Endometrial microvascular endothelial cells (primary cell): ENCODE data around the gene RRAGB. TPM values are rescaled to one million over a fixed set of nuclear protein-coding genes. Genes with fewer than 3 reads are reported as not detected.
"Not testable (repeated sequence)": the region's sequence is repeated elsewhere in the genome, so short reads cannot be mapped to it uniquely, and the experiment has no call there.

Source experiments
- in situ Hi-C: cut with HindIII; loops from 2 replicates; pipeline ENCODE4 v1.10.0; 2017; ENCODE audit warnings: low sequenced_read_pairs, low pct_unique_long_range_greater_than_20kb; ENCODE audit errors: inconsistent ontology term
- total RNA-seq: library from RNA; depleted of rRNA; stranded (reverse); fragments of >200 nt; gene quantifications from one replicate; pipeline ENCODE4 v1.2.3, GENCODE V29; 2015; ENCODE audit errors: inconsistent ontology term

RRAGB gene, protein sequence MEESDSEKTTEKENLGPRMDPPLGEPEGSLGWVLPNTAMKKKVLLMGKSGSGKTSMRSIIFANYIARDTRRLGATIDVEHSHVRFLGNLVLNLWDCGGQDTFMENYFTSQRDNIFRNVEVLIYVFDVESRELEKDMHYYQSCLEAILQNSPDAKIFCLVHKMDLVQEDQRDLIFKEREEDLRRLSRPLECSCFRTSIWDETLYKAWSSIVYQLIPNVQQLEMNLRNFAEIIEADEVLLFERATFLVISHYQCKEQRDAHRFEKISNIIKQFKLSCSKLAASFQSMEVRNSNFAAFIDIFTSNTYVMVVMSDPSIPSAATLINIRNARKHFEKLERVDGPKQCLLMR
- total RNA-seq = 7.3 TPM

DNA sequence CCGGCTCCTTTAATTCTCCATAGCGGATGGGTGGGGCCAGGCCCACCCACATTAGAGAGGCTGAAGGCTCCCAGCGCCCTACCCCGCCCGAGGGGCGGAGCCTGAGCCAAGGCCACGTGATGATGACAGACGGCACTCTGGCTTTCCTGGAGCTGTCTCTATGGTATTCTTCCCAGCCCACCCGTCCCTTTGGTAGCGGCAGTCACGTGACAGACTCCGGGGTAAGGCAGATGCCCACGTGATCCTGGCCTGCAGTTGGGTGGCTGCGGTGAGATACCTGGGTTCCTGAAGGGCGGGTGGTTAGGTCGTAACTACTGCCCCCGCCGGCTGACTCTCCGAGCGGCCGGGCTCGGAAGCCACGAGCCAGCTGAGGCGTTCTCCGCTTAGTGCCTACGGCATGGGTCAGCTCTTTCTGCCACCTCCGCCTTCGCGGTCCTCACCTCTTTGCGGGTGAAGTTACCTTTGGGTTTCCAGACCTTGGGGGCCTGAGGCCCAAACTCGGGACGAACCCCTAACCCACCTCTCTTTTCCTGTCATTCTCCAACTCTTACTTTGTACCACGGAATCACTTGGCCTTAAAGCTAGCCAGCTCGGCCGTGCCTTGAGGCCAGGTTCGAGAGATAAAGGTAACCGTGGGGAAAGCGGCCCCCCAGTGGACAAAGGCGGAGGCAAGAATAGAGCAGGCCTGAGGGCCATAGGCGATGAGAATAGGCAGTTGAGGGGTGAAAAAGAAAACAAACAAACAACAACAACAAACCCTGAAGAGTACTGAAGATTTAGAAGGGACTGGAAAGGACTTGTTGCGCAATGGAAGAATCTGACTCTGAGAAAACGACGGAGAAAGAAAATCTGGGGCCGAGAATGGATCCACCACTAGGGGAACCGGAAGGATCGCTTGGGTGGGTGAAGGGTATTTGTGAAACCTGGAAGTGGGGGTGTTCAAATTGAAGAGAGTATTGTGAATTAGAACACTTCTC is at the start of gene RRAGB:
Gene RRAGB (plus strand): TSS at position 229 of the 977 bp plus-strand sequence. CDS start 579 bp downstream, at position 808.
- in situ Hi-C loops = no loop called here

DNA sequence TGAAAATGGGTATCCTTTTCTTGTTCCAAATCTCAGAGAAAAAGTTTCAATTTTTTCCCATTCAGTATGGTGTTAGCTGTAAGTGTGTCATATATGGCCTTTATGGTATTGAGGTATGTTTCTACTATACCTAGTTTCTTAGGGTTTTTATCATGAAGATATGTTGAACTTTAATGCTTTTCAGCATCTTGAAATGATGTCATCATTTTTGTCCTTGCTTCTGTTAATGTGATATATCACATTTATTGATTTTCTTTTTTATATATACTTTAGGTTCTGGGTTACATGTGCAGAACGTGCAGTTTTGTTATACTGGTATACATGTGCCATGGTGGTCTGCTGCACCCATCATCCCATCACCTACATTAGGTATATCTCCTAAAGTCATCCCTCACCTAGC is 49.5 kb upstream of the RRAGB start:
- in situ Hi-C loops = no loop called here

DNA sequence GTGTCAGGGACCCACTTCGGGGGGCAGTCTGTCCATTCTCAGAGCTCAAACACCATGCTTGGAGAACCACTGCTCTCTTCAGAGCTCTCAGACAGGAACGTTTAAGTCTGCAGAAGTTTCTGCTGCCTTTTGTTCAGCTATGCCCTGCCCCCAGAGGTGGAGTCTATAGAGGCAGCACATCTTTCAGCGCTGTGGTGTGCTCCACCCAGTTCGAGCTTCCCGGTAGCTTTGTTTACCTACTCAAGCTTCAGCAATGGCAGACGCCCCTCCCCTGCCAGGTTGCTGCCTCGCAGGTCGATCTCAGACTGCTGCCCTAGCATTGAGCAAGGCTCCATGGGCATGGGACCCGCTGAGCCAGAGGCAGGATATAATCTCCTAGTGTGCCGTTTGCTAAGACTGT is 29.0 kb upstream of the RRAGB start:
- in situ Hi-C loops = not testable (repeated sequence)

DNA sequence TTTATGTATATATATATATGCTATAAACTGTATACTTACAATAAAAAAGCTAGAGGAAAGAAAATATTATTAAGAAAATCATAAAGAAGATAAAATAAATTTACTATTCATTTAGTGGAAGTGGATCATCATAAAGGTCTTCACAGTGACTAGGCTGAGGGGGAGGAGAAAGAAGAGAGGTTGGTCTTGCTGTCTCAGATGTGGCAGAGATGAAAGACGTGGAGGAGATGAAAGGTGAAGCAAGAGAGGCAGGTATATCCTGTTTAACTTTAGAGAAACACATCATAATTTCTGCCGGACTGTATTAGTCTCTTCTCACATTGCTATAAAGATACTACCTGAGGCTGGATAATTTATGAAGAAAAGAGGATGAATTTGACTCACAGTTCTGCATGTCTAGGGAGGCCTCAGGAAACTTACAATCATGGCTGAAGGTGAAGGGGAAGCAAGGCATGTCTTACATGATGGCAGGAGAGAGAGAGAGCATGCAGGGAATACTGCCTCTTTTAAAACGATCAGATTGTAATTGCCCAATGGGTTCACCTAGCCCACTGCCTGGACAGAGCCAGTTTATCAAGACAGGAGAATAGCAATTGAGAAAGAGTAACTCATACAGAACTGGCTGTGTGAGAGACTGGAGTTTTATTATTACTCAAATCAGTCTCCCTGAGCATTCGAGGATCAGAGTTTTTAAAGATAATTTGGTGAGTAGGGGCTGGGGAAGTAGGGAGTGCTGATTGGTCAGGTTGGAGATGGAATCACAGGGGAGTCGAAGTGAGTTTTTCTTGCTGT is 22.1 kb upstream of the RRAGB start:
- in situ Hi-C loops = no loop called here

DNA sequence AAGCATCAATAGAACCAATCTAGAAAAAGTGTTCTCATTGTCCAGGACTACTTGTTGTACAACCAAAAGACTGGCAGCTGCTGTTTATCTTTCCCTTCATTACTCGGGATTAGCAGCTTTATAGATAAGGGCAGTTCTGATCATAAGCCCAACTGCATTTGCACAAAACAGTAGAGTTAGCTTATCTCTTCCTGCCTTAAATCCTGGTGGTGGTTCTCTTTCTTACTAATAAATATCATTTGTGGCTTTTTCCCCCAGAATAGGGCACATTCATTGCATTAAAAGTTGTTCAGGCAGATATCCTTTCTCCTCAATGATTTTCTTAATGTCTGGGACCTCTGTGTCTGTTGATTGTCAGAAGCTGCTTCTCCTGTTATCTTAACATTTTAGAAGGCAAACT is 20.2 kb upstream of the RRAGB start:
- in situ Hi-C loops = no loop called here

DNA sequence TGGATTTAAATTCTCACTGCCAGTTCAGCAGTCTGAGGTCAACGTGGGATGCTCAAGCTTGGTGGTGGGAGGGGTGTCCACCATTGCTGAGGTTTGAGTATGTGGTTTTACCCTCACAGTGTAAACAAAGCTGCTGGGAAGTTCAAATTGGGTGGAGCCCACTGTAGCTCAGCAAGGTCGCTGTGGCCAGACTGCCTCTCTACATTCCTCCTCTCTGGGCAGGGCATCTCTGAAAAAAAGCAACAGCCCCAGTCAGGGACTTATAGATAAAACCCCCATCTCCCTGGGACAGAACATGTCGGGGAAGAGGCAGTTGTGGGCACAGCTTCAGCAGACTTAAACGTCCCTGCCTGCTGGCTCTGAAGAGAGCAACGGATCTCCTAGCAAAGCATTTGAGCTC is 14.9 kb upstream of the RRAGB start:
- in situ Hi-C loops = no loop called here

DNA sequence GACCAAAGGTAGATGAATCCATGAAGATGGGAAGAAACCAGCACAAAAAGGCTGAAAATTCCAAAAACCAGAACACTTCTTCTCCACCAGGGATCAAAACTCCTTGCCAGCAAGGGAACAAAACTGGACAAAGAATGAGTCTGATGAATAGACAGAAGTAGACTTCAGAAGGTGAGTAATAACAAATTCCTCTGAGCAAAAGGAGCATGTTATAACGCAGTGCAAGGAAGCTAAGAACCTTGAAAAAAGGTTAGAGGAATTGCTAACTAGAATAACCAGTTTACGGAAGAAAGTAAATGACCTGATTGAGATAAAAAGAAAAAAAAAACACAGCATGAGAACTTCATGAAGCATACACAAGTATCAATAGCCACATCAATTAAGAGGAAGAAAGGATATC is 14.1 kb upstream of the RRAGB start:
- in situ Hi-C loops = not testable (repeated sequence)

DNA sequence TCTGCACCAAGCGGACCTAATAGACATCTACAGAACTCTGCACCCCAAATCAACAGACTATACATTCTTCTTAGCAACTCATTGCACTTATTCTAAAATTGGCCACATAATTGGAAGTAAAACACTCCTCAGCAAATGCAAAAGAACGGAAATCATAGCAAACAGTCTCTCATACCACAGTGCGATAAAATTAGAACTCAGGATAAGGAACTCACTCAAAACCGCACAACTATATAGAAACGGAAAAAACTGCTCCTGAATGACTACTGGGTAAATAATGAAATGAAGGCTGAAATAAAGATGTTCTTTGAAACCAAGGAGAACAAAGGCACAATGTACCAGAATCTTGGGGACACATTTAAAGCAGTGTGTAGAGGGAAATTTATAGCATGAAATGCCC is 12.5 kb upstream of the RRAGB start:
- in situ Hi-C loops = not testable (repeated sequence)

DNA sequence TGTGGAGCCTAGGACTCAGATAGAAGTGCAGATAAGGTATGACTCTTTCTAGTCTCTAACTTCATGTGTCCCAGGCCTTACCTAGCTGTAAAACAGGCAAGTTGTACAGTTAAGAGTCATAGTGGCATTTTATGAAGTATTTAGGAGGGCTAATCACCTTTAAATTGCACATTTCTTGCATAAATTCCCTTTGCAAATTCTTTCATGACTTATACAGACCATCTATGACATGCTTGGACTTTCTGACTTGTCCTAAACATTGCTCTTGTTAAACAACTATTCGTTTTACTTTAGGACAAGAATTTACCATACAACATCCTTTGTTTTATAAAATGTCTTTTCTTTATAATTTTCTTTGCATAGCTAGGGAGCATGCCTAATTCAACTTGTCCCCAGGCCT is 7.8 kb upstream of the RRAGB start:
- in situ Hi-C loops = no loop called here

DNA sequence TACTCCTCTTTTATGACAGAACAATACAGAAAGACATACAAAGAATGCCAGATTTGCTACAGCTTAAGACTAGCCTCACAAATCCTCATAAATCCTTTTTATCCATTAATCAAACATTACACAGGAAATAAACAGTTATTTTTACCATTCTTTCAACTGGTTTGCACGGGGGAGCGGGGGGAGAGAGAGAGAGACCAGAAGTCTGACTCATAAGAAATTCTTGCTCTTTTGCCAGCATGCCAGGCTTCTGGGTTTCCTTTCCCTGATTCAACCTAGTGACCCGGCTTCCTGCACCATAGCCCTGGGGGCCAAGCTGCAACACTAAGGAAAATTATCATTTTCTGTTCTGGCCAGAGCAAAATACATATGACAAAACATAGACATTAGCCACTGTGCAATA is 6.8 kb upstream of the RRAGB start:
- in situ Hi-C loops = no loop called here

DNA sequence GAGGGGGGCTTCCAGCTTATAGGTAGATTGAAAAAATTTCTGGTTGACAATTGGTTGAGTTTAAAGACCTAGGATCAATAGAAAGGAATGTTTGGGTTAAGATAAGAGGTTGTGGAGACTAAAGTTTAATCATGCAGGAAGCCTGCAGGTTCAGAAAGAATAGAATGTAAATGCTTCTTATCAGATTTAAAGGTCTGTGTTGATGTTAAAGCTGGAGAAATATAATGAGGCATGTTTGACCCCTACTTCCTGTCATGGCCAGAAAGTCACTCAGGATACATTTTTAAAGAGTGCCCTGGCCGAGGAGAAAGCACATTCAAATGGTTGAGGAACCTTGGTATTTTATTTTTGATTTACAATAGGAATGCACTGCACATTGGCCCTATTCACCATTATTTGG is 3.9 kb upstream of the RRAGB start:
- in situ Hi-C loops = no loop called here

DNA sequence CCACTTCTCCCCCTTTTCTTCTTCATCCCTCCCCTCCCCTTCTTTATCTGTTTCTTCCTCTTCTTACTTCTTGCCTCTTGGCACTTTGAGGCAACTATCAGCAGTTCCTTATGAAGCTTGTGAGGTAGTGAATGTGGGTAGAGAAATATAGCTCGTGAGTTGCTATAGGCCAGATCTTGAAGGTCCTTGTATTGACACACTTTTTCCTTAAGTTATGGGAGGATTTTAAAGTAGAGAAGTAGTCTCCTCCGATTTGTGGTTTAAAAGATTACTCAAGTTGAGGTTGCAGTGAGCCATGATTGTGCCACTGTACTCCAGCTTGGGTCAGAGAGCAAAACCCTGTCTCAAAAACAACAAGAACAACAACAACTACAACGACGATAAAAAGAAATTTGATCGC is 3.4 kb upstream of the RRAGB start:
- in situ Hi-C loops = no loop called here

DNA sequence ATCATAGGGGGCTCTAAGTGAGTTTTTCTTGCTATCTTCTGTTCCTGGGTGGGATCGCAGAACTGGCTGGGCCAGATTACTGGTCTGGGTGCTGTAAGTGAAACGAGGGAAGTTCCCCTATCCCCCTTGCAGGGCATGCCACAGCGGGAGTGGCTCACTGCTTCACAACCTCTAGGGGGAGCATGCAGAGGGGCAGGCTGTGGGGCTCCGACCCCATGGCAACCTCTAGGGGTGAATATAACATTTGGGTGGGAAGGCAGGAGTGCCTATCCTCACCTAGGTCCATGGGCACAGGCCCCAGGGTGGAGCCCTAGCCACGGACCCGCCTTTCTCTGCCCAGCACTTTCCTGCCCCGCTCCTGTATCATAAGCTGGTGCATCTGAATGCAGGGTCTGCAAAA is 1.7 kb upstream of the RRAGB start:
- in situ Hi-C loops = no loop called here

DNA sequence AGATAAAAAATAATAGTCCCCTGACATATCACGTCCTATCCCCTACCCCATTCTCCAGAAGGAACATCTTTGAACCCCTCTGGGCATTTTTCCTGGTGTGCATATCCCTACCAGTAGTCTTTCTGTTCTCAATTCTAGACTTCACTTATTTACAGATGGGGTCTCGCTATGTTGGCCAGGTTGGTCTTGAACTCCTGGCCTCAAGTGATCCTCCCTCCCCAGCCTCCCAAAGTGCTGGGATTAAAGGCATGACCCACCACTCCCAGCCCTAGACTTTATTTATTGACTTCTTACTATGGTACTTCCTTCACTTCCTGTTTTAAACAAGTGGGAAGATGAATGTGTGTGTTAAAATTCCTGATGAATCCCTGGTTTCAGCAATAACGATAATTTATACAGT is 612 bp upstream of the RRAGB start:
- in situ Hi-C loops = no loop called here

DNA sequence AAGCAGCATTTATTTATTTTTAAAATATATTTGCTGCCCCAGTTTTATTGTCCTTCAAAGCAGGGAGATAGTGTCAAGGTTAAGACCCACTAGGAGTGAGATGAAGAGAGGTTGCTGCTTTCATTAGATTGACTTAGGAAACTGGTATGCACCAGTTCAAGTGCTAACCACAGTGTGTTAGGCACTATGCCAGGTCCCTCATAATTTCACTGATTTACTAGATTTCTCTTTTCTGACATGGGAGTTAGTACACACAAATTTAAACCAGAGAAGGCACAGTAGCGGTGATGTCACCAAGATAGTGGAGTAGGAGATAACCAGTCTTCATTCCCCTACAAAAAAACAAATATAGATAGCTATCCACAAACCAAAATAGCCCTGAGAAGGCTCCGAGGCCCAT is 14.3 kb downstream of the RRAGB start:
- in situ Hi-C loops = no loop called here

DNA sequence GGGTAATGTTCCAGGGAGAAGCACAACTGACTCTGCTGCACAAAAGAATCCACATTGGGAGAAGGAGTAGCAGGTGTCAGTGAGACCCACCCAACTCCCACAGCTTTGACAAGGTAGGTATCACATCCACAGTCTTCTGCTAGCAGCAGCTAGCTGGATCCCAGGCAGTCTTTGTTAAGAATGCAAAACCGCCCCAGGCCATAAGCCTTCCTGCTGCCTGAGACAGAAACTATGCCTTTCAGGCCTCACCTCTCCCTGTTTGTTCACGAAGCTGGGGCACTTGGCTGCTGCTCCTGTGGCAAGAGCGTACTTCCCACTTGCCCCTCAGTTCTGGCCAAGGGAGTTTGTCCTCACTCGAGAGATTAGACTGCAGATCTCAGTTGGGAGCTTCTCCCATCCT is 21.4 kb downstream of the RRAGB start:
- in situ Hi-C loops = no loop called here

DNA sequence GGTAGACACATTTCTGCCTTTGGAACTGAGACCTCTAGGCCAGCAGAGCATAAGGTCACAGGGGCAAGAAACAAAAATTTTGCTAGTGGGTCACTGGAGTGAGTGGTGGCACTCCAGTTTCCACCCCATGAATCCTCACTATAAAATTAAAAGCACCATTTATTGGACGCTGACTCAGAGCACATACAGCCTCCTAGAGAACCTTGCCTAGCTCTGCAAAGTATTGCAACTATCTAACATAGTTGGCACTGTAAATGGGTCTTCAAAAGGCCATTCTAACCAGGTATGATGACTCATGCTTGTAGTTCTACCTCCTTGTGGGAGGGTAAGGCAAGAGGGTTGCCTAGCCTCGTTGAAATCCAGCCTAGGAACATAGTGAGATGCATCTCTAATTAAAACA is 25.1 kb downstream of the RRAGB start:
- in situ Hi-C loops = no loop called here

DNA sequence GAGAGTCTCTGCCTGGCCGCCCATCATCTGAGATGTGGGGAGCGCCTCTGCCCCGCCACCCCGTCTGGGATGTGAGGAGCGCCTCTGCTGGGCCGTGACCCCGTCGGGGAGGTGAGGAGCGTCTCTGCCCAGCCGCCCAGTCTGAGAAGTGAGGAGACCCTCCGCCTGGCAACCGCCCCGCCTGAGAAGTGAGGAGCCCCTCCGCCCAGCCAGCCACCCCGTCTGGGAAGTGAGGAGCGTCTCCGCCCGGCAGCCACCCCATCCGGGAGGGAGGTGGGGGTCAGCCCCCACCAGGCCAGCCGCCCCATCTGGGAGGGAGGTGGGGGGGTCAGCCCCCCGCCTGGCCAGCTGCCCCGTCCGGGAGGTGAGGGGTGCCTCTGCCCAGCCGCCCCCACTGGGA is 30.9 kb downstream of the RRAGB start:
- in situ Hi-C loops = not testable (repeated sequence)

DNA sequence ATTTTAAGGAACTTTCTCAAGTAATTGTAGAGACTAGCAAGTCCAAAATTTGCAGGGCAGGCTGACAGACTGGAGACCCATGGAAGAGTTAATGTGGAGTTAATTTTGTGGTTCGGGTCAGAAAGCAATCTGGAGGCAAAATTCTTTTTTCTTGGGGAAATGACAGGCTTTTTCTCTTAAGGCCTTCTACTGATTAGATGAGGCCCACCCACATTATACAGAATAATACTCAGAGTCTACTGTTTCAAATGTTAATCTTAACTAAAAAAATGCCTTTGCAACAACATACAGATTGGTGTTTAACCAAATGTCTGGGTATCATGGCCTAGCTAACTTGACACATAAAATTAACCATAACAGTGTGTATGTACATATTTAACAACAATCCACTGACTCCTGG is 32.7 kb downstream of the RRAGB start:
- in situ Hi-C loops = no loop called here
